GM12873 (cell line): ENCODE results near the gene MAP3K2.

Experiments
- CTCF ChIP-seq: IDR thresholded peaks from 2 replicates; pipeline ENCODE4 v1.5.1; 2012; ENCODE audit warnings: low read depth, mild to moderate bottlenecking, moderate library complexity, low read length, control low read depth; ENCODE audit not compliant: insufficient read depth; ENCODE audit errors: missing control alignments

Gene MAP3K2

GRCh38 chr2:127270663-127271062, 117.1 kb downstream of the MAP3K2 start:
- peak; percentile 45 for TF ChIP-seq CTCF

- no peak for TF ChIP-seq CTCF
Observed at GRCh38 chr2:127261804-127262406, 125.9 kb downstream of the MAP3K2 start.

GRCh38 chr2:127259355-127259754, 128.4 kb downstream of the MAP3K2 start:
- no peak for TF ChIP-seq CTCF

- TF ChIP-seq CTCF, result no peak
Observed at GRCh38 chr2:127256866-127257265, 130.9 kb downstream of the MAP3K2 start.

GRCh38 chr2:127256381-127256780, 131.4 kb downstream of the MAP3K2 start:
- TF ChIP-seq CTCF, result no peak

- TF ChIP-seq CTCF, result no peak
Observed at GRCh38 chr2:127255721-127256120, 132.1 kb downstream of the MAP3K2 start.

GRCh38 chr2:127255146-127255545, 132.6 kb downstream of the MAP3K2 start:
- no peak for TF ChIP-seq CTCF
